Cardiac fibroblast (primary cell): Measurements from ENCODE around the gene PDIA3.
A peak's percentile ranks its signal among the peaks of the same experiment; 100 is the strongest.

Experiments
- DNase-seq, 2 donors: peaks; one replicate each; pipeline versions ENCODE4 v3.0.0 to v3.0.0-alpha.2; 2010; ENCODE audit warnings: low read depth in 2 of 2
- H3K4me3 ChIP-seq, 2 donors: replicated peaks in 1 of 2; 1 replicate in 1 of 2; 2 replicates in 1 of 2; pipeline ENCODE4 v1.5.1; 2011; ENCODE audit warnings: low read depth in 2 of 2, low read length in 2 of 2, mild to moderate bottlenecking in 2 of 2, moderate library complexity in 1 of 2
- TF ChIP-seq, protein P1 (sequence below): IDR thresholded peaks from one replicate; pipeline ENCODE4 v1.5.1; 2011; ENCODE audit warnings: low read depth, mild to moderate bottlenecking, low read length, inconsistent platforms

PDIA3 gene

DNA sequence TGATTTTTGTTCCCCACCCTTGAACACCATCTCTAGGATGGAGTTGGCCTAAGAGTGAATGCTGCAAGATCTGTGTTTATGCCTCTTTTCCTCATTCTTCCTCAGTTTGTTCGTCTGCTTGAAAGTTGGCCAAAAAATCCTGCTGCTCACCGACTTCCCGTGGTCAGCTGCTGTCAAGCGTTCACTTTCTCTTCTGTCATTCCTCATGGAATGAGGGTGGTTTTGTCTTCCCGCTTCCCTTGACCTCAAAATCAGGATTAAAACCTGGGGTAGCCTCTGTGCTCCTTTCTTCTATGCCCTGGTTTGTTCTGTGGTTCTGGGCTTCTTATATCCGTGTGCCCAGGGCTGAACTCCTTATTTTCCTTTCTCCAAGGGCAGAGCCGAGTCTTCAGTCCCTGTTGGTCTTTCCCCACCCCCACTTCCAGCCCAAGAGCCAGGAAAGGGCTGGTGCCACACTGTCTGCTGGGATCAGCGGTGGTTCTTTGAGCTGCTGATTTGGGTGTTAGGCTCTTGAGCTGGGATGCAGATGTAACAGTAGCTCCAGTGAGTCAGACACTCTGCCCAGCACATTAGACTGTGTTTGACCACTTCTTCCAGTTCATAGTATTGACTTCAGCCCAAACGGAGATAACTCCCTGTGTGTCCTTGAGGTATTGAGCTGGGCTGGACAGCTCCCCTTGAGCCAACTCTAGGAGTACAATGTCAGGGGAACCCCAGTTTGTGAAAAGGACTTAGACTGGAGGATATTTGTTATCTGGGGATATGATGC lies 48.2 kb downstream of the PDIA3 start:
- no peak overlapping the region for H3K4me3 ChIP-seq
- DNase-seq: peak; percentile 44 to 53
- TF ChIP-seq, protein P1, sequence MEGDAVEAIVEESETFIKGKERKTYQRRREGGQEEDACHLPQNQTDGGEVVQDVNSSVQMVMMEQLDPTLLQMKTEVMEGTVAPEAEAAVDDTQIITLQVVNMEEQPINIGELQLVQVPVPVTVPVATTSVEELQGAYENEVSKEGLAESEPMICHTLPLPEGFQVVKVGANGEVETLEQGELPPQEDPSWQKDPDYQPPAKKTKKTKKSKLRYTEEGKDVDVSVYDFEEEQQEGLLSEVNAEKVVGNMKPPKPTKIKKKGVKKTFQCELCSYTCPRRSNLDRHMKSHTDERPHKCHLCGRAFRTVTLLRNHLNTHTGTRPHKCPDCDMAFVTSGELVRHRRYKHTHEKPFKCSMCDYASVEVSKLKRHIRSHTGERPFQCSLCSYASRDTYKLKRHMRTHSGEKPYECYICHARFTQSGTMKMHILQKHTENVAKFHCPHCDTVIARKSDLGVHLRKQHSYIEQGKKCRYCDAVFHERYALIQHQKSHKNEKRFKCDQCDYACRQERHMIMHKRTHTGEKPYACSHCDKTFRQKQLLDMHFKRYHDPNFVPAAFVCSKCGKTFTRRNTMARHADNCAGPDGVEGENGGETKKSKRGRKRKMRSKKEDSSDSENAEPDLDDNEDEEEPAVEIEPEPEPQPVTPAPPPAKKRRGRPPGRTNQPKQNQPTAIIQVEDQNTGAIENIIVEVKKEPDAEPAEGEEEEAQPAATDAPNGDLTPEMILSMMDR: no peak

GRCh38 chr15:43795197-43795596 lies 49.0 kb downstream of the PDIA3 start:
- no peak for DNase-seq
- no peak overlapping the region for H3K4me3 ChIP-seq
- TF ChIP-seq, protein P1: no peak

GRCh38 chr15:43795997-43796396 lies 49.8 kb downstream of the PDIA3 start:
- no peak overlapping the region for H3K4me3 ChIP-seq
- DNase-seq: no peak

DNA sequence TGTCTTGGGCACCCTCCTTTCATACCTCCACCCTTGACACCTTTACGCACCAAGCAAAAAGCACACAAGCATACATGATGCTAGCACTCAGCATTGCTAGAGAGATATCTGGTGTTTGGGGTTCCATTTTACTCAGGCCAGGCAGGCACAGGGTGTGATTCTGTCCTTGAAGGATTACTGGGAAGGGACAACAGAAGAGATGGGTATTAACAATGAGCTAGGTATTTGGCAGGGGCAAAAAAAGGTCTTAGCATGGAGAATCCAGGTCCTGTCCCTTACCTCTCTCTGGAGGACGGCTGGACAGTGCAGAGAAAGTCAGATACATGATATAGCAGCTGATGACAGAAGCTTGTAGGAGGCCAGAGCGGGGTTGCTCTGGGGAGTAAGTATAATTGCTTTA lies 50.3 kb downstream of the PDIA3 start:
- no peak overlapping the region for H3K4me3 ChIP-seq
- DNase-seq: no peak
- TF ChIP-seq, protein P1: no peak

More at GRCh38 chr15:43795997-43796396, 49.8 kb downstream of the PDIA3 start:
- TF ChIP-seq, protein P1: no peak

GRCh38 chr15:43799209-43799944 lies 53.1 kb downstream of the PDIA3 start:
- no peak overlapping the region for H3K4me3 ChIP-seq
- TF ChIP-seq, protein P1: no peak
- no peak for DNase-seq

- H3K4me3 ChIP-seq: peak within 1 kb of the TSS; percentile 96
- no peak for DNase-seq
- TF ChIP-seq, protein P1: no peak
Observed at GRCh38 chr15:43799945-43800285, 53.7 kb downstream of the PDIA3 start, which contains the start of gene SERINC4. SERINC4 (minus strand) TSS chr15:43800220; CDS start chr15:43799986, 234 bp downstream.
